Spleen (tissue), 7 donors: ENCODE data around the gene NPEPL1.

Source experiments
- CTCF ChIP-seq, 11 experiments: fragments of 200-600 bp in 7 of 11; fragments of 450-650 bp in 4 of 11; sonication (generic) in 4 of 11; IDR thresholded peaks in 8 of 11; conservative IDR thresholded peaks in 3 of 11; 1 replicate in 7 of 11; 2 replicates in 4 of 11; pipeline versions ENCODE4 v1.4.0 to v1.8.0; 2016 to 2021; ENCODE audit warnings: antibody characterized with exemption in 11 of 11, inconsistent platforms in 4 of 11, mild to moderate bottlenecking in 1 of 11
- POLR2A ChIP-seq, 3 donors: fragments of 450-650 bp; IDR thresholded peaks; one replicate each; pipeline ENCODE4 v1.5.1; 2017; ENCODE audit warnings: antibody characterized with exemption in 3 of 3, mild to moderate bottlenecking in 1 of 3
- POLR2AphosphoS5 ChIP-seq, 3 donors: sonication (generic); formaldehyde crosslinking; IDR thresholded peaks; one replicate each; pipeline ENCODE4 v1.5.1; 2017; ENCODE audit warnings: antibody characterized with exemption in 3 of 3
- donor health status: DM: no; HTN: no; CAD: no; lungs with moderate emphysema.
- donor health status: DM: no; HTN: no; CAD: no.
- donor health status: DM: no; HTN: no; CAD: no.

- no peak for TF ChIP-seq CTCF (IDR thresholded peaks at IDR 0.05 in 8 of 11, conservative IDR thresholded peaks at IDR 0.05 in 3 of 11)
- no peak for TF ChIP-seq POLR2AphosphoS5 (IDR thresholded peaks at IDR 0.05)
- no peak for TF ChIP-seq POLR2A (IDR thresholded peaks at IDR 0.05)
Observed at GRCh38 chr20:58696411-58696961, 3.9 kb downstream of the NPEPL1 start.
